SK-N-SH (cell line): ENCODE data around the gene DLG1. TPM values are rescaled to one million over a fixed set of nuclear protein-coding genes. Genes with fewer than 3 reads are reported as not detected.

Experiments used
- CTCF ChIA-PET: fragments of 300-600, 350-600 bp; formaldehyde crosslinking; extraction: SDS; loops from one replicate; lab custom pipeline; 2021; lab: Yijun Ruan, JAX
- POLR2A ChIA-PET: fragments of 350-600 bp; sonication (Branson Sonifier 250); formaldehyde crosslinking; extraction: SDS; loops from one replicate; lab custom pipeline; 2020; ENCODE audit warnings: antibody characterized with exemption, inconsistent platforms; lab: Yijun Ruan, JAX
- DNase-seq: peaks from one replicate; pipeline ENCODE4 v3.0.0; 2012
- H2AFZ ChIP-seq: fragments of 200-600 bp; sonication (generic); 2 replicates; pipeline ENCODE4 v1.8.1; 2016; ENCODE audit warnings: antibody characterized with exemption, mild to moderate bottlenecking, low read depth
- H3F3A ChIP-seq: fragments of 200-600 bp; sonication (generic); replicated peaks from 2 replicates; pipeline ENCODE3; 2016; ENCODE audit warnings: antibody characterized with exemption, mild to moderate bottlenecking; ENCODE audit not compliant: insufficient read depth
- H3K27ac ChIP-seq, 2 experiments: fragments of 200-500 bp in 1 of 2; fragments of 200-600 bp in 1 of 2; sonication (Bioruptor generic) in 1 of 2; sonication (generic), shearing (Covaris generic) in 1 of 2; 2 replicates each; pipeline versions ENCODE4 v1.5.1 to v1.6.1; 2014 to 2016; ENCODE audit warnings: low read depth in 2 of 2, inconsistent platforms in 1 of 2, low read length in 1 of 2, mild to moderate bottlenecking in 1 of 2, mixed read lengths in 1 of 2
- H3K27me3 ChIP-seq: fragments of 200-600 bp; sonication (generic), shearing (Covaris generic); 2 replicates; pipeline ENCODE4 v1.6.1; 2016; ENCODE audit warnings: mixed run types; ENCODE audit not compliant: insufficient read depth
- H3K36me3 ChIP-seq, 2 experiments: fragments of 200-500 bp in 1 of 2; fragments of 200-600 bp in 1 of 2; sonication (Bioruptor generic) in 1 of 2; sonication (generic) in 1 of 2; replicated peaks in 1 of 2; 2 replicates each; pipeline versions ENCODE3 to v1.5.1; 2014 to 2016; ENCODE audit warnings: low read length in 1 of 2, mild to moderate bottlenecking in 1 of 2; ENCODE audit not compliant: insufficient read depth in 2 of 2, control insufficient read depth in 1 of 2
- H3K4me1 ChIP-seq, 2 experiments: fragments of 200-500 bp in 1 of 2; fragments of 200-600 bp in 1 of 2; sonication (Bioruptor generic) in 1 of 2; sonication (generic), shearing (Covaris generic) in 1 of 2; 2 replicates each; pipeline versions ENCODE4 v1.5.1 to v1.6.1; 2014 to 2016; ENCODE audit warnings: low read depth in 1 of 2, low read length in 1 of 2, mixed run types in 1 of 2; ENCODE audit not compliant: insufficient read depth in 2 of 2, control insufficient read depth in 1 of 2
- H3K4me2 ChIP-seq: fragments of 200-600 bp; sonication (generic), shearing (Covaris generic); 2 replicates; pipeline ENCODE4 v1.6.1; 2017; ENCODE audit warnings: mixed run types
- H3K4me3 ChIP-seq, 2 experiments: fragments of 200-500 bp in 1 of 2; fragments of 200-600 bp in 1 of 2; sonication (Bioruptor generic) in 1 of 2; sonication (generic), shearing (Covaris generic) in 1 of 2; 2 replicates each; pipeline versions ENCODE4 v1.5.1 to v1.8.1; 2014 to 2016; ENCODE audit warnings: low read depth in 2 of 2, inconsistent platforms in 1 of 2, low read length in 1 of 2, mild to moderate bottlenecking in 1 of 2, mixed read lengths in 1 of 2, moderate library complexity in 1 of 2
- H3K79me2 ChIP-seq: fragments of 200-600 bp; sonication (generic); 2 replicates; pipeline ENCODE4 v1.8.1; 2017; ENCODE audit warnings: mild to moderate bottlenecking; ENCODE audit not compliant: insufficient read depth
- H3K9ac ChIP-seq: fragments of 200-600 bp; sonication (generic); 2 replicates; pipeline ENCODE4 v1.6.1; 2017; ENCODE audit warnings: mixed run types
- H3K9me2 ChIP-seq: fragments of 200-600 bp; sonication (generic); 2 replicates; pipeline ENCODE4 v1.6.1; 2017; ENCODE audit warnings: mixed run types
- H3K9me3 ChIP-seq: fragments of 200-600 bp; sonication (generic); 2 replicates; pipeline ENCODE4 v1.6.1; 2017; ENCODE audit warnings: mixed run types, mild to moderate bottlenecking, moderate library complexity
- H4K20me1 ChIP-seq: fragments of 200-600 bp; sonication (generic); 2 replicates; pipeline ENCODE4 v1.6.1; 2017; ENCODE audit warnings: mild to moderate bottlenecking, mixed run types; ENCODE audit not compliant: insufficient read depth
- CHD2 ChIP-seq: fragments of 150-350 bp; IDR thresholded peaks from 2 replicates; pipeline ENCODE4 v1.6.1; 2018; ENCODE audit warnings: low read length; ENCODE audit not compliant: partially characterized antibody
- CTCF ChIP-seq: fragments of 200-600 bp; sonication (generic); IDR thresholded peaks from 2 replicates; pipeline ENCODE4 v1.6.1; 2017; ENCODE audit warnings: antibody characterized with exemption, mild to moderate bottlenecking, moderate library complexity
- EP300 ChIP-seq, 2 experiments: IDR thresholded peaks; 2 replicates each; pipeline versions ENCODE4 v1.4.0 to v1.6.1; 2012; ENCODE audit warnings: borderline replicate concordance in 1 of 2, low read depth in 1 of 2, low read length in 1 of 2
- GATA2 ChIP-seq: sonication (generic); formaldehyde crosslinking; IDR thresholded peaks from 2 replicates; pipeline ENCODE4 v1.5.0; 2020; ENCODE audit warnings: mild to moderate bottlenecking, missing genetic modification reagents
- MXI1 ChIP-seq: IDR thresholded peaks from 2 replicates; pipeline ENCODE4 v1.6.1; 2012; ENCODE audit warnings: mild to moderate bottlenecking, low read depth, low read length, improper control_type of control experiment
- NFIC ChIP-seq: IDR thresholded peaks from 2 replicates; pipeline ENCODE4 v1.4.0; 2012; ENCODE audit warnings: borderline replicate concordance
- NRF1 ChIP-seq: IDR thresholded peaks from 2 replicates; pipeline ENCODE4 v1.6.1; 2012; ENCODE audit warnings: low read depth, mild to moderate bottlenecking, low read length
- PBX3 ChIP-seq: IDR thresholded peaks from 2 replicates; pipeline ENCODE4; 2012
- RAD21 ChIP-seq: IDR thresholded peaks from 2 replicates; pipeline ENCODE4 v1.6.1; 2012; ENCODE audit warnings: mild to moderate bottlenecking, low read length
- RFX5 ChIP-seq: IDR thresholded peaks from 2 replicates; pipeline ENCODE4 v1.6.1; 2012; ENCODE audit warnings: mild to moderate bottlenecking, improper control_type of control experiment, low read length
- RXRA ChIP-seq: IDR thresholded peaks from 2 replicates; pipeline ENCODE4 v1.4.0; 2012; ENCODE audit warnings: low read depth, mild to moderate bottlenecking, borderline replicate concordance
- SMC3 ChIP-seq: IDR thresholded peaks from 2 replicates; pipeline ENCODE4 v1.6.1; 2012; ENCODE audit warnings: low read depth, low read length, improper control_type of control experiment
- TCF12 ChIP-seq: IDR thresholded peaks from 2 replicates; pipeline ENCODE4 v1.4.0; 2012
- USF2 ChIP-seq: fragments of 150-350 bp; IDR thresholded peaks from 2 replicates; pipeline ENCODE4 v1.6.1; 2017; ENCODE audit warnings: antibody characterized with exemption, low read length, low read depth, borderline replicate concordance
- YY1 ChIP-seq: IDR thresholded peaks from 2 replicates; pipeline ENCODE4 v1.4.0; 2012; ENCODE audit warnings: low read depth, mild to moderate bottlenecking
- WGBS: methylation state at CpG from one replicate; pipeline ENCODE4 v1.1.6; 2017; ENCODE audit warnings: low lambda C conversion rate; 5-methylcytosine and 5-hydroxymethylcytosine counted together
- polyA plus RNA-seq, 3 experiments: library from polyadenylated mRNA; depleted of rRNA; stranded (reverse); fragments of >200 nt; gene quantifications; 2 replicates each; pipeline ENCODE4 v1.2.3, GENCODE V29; 2012
- TF ChIP-seq, protein P1 (sequence below): IDR thresholded peaks from 2 replicates; pipeline ENCODE4 v1.4.0; 2012; ENCODE audit warnings: low read depth, borderline replicate concordance

The DLG1 gene
- polyA plus RNA-seq, 1 of the 3 experiments (the other 2 are of a cell fraction): 16.5 TPM

DNA sequence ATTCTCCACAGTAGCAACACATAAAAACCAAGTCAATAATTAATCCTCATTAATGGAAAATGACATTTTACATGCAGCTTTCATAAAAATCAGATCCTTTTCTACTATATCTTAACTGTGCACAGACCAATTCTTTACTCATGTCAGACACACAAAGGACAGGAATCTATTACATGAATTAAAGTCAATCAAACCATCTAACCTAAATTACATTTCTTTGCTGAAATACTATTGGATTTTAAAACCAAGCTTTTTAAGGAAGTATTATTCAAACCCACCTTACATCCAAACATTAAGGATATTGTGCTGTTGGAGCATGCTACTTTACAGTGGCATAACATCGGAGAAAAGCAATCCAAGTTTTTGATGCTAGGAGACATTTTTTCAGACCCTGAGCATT lies 72.8 kb downstream of the DLG1 start:
- WGBS: 79% methylated on average over 1 of the region's 1 CpG
- no peaks in the 10 kb centered on the region for H3K9me2 ChIP-seq

DNA sequence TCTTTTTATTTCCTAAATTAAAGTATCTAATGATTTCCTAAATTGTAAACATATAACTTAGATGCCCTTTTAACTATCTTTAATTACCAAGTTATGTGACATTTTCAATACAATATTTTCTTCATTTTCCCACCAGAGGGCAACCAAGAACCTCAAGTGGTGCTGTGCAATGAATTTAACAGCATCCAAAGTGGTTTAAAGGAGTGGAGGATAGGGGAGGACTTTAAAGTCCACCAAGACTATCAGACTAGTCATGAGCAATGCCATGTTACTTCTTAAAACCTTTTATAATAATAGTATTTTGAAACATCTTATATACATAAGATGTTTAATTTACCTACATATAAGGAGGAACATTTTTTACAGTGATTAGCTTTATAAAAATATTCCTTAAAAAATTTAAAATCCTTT lies 74.4 kb downstream of the DLG1 start:
- no peak overlapping the region for H3K4me3 ChIP-seq
- no peaks in the 10 kb centered on the region for H3K27me3 ChIP-seq
- H3K4me2 ChIP-seq: no peak overlapping the region
- no peaks in the 10 kb centered on the region for H3K36me3 ChIP-seq
- no peak overlapping the region for H3K9ac ChIP-seq
- DNase-seq: peak; percentile 68
- POLR2A ChIA-PET: no interaction called here
- peaks cover 30% of the 10 kb centered on the region for H4K20me1 ChIP-seq
- peaks cover 5% of the 10 kb centered on the region for H3F3A ChIP-seq
- TF ChIP-seq CTCF (peak; percentile 75), USF2 (no peak), RFX5 (no peak), SMC3 (peak; percentile 64), MXI1 (peak; percentile 32; the same call in 1 of the 2 replicates), RAD21 (peak; percentile 84), CHD2 (no peak)
- no peak overlapping the region for H2AFZ ChIP-seq
- H3K79me2 ChIP-seq: peaks cover 94% of the 10 kb centered on the region
- peaks cover 0 to 14% of the 10 kb centered on the region in 2 experiments; a peak in 2 of 4 replicates for H3K4me1 ChIP-seq
- H3K9me3 ChIP-seq: no peaks in the 10 kb centered on the region
- no peak overlapping the region for H3K27ac ChIP-seq
- CTCF ChIA-PET: interaction anchor here (0.6 to 4.5 kb wide), 29 partner anchors 9 to 375 kb away, joined by 3 to 52 read pairs (median 4); no protein-coding TSS in a partner anchor
- no peaks in the 10 kb centered on the region for H3K9me2 ChIP-seq

More for the DNA sequence above, 72.8 kb downstream of the DLG1 start:
- Histone ChIP-seq H3K36me3 (peaks cover 0 to 3% of the 10 kb centered on the region in 2 experiments), H3K9ac (no peak overlapping the region)
- no peak for TF ChIP-seq GATA2
- TF ChIP-seq NRF1: no peak
- no peak for TF ChIP-seq NFIC
- TF ChIP-seq, protein P1, sequence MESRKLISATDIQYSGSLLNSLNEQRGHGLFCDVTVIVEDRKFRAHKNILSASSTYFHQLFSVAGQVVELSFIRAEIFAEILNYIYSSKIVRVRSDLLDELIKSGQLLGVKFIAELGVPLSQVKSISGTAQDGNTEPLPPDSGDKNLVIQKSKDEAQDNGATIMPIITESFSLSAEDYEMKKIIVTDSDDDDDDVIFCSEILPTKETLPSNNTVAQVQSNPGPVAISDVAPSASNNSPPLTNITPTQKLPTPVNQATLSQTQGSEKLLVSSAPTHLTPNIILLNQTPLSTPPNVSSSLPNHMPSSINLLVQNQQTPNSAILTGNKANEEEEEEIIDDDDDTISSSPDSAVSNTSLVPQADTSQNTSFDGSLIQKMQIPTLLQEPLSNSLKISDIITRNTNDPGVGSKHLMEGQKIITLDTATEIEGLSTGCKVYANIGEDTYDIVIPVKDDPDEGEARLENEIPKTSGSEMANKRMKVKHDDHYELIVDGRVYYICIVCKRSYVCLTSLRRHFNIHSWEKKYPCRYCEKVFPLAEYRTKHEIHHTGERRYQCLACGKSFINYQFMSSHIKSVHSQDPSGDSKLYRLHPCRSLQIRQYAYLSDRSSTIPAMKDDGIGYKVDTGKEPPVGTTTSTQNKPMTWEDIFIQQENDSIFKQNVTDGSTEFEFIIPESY: no peak
- TF ChIP-seq SMC3: no peak
- no peak for TF ChIP-seq CHD2
- no peak for TF ChIP-seq RXRA
- no peak for TF ChIP-seq PBX3
- TF ChIP-seq YY1: no peak
- no peak for TF ChIP-seq EP300 (IDR thresholded peaks at IDR 0.05; ENCODE audit: borderline replicate concordance in 1 of 2, low read depth in 1 of 2, low read length in 1 of 2)
- no peak for TF ChIP-seq TCF12
- TF ChIP-seq, all 33 proteins: peak for 0
- H3K9me3 ChIP-seq: no peaks in the 10 kb centered on the region
- CTCF ChIA-PET: interaction anchor here (0.6 to 4.5 kb wide), 10 partner anchors 8 to 283 kb away, joined by 3 to 52 read pairs (median 6); no protein-coding TSS in a partner anchor
- peaks cover 92% of the 10 kb centered on the region for H3K79me2 ChIP-seq
- no peak overlapping the region for H2AFZ ChIP-seq
- peaks cover 31% of the 10 kb centered on the region for H4K20me1 ChIP-seq
- peak overlapping the region in 1 of 2 experiments; percentile 47; a peak in 2 of 4 replicates for H3K27ac ChIP-seq
- H3K4me3 ChIP-seq: no peak overlapping the region
- DNase-seq: no peak
- POLR2A ChIA-PET: no interaction called here
- H3K27me3 ChIP-seq: no peaks in the 10 kb centered on the region
- H3F3A ChIP-seq: peaks cover 5% of the 10 kb centered on the region
- peaks cover 0 to 14% of the 10 kb centered on the region in 2 experiments; a peak in 2 of 4 replicates for H3K4me1 ChIP-seq
- peak overlapping the region; percentile 17; the same call in 1 of the 2 replicates for H3K4me2 ChIP-seq
